Esophagus squamous epithelium (tissue), 4 donors: Measurements from ENCODE around the gene RNF207.

Experiments used
- POLR2A ChIP-seq, 4 donors: fragments of 450-650 bp; IDR thresholded peaks; one replicate each; pipeline ENCODE4 v1.6.1; 2017; ENCODE audit warnings: antibody characterized with exemption in 4 of 4, mild to moderate bottlenecking in 4 of 4, moderate library complexity in 3 of 4
- TF ChIP-seq, protein P1 (sequence below), 6 experiments: fragments of 450-650 bp in 4 of 6; fragments of 200-600 bp in 2 of 6; sonication (generic) in 2 of 6; IDR thresholded peaks; one replicate each; pipeline ENCODE4 v1.5.1; 2016 to 2019; ENCODE audit warnings: antibody characterized with exemption in 6 of 6, mild to moderate bottlenecking in 4 of 6, moderate library complexity in 4 of 6

- TF ChIP-seq, protein P1, sequence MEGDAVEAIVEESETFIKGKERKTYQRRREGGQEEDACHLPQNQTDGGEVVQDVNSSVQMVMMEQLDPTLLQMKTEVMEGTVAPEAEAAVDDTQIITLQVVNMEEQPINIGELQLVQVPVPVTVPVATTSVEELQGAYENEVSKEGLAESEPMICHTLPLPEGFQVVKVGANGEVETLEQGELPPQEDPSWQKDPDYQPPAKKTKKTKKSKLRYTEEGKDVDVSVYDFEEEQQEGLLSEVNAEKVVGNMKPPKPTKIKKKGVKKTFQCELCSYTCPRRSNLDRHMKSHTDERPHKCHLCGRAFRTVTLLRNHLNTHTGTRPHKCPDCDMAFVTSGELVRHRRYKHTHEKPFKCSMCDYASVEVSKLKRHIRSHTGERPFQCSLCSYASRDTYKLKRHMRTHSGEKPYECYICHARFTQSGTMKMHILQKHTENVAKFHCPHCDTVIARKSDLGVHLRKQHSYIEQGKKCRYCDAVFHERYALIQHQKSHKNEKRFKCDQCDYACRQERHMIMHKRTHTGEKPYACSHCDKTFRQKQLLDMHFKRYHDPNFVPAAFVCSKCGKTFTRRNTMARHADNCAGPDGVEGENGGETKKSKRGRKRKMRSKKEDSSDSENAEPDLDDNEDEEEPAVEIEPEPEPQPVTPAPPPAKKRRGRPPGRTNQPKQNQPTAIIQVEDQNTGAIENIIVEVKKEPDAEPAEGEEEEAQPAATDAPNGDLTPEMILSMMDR (IDR thresholded peaks at IDR 0.05) = peak in 1 of 6 experiments; percentile 15
- no peak for TF ChIP-seq POLR2A (IDR thresholded peaks at IDR 0.05)
Observed at GRCh38 chr1:6171548-6172124, 34.3 kb upstream of the RNF207 start.
